GM18520 (cell line): ENCODE data around the gene MYBL2.
A peak's percentile ranks its signal among the peaks of the same experiment; 100 is the strongest.

Experiments used
- ATAC-seq: cut with Tn5 transposase; IDR thresholded peaks from one replicate; pipeline ENCODE4 v1.9.1; 2021; ENCODE audit not compliant: unreplicated experiment

The MYBL2 gene

DNA sequence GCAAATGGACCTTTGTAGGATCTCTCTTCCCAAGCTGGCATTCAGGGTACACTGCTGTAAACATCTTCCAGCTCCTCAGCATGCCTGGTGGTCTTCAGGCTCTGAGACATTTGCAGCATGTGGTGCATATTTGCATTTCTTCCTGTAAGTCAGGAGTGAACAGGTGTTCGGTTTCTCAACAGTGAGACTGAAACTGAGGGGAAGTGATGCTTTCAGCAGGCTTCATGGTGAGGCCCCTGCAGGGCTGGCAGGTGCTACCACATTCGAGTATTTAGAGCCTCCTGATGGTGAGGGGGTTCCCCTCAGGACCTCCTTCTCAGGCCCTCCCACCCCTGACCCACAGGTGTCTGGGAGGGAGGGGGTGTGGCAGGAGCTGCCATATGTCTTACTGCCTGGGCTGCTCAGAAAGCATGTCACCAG, 15.1 kb downstream of the MYBL2 start:
- ATAC-seq, result peak; percentile 95

- no peak for ATAC-seq
Measured at GRCh38 chr20:43682446-43682845, 15.5 kb downstream of the MYBL2 start.

- no peak for ATAC-seq
Measured at GRCh38 chr20:43686820-43687219, 19.9 kb downstream of the MYBL2 start.

DNA sequence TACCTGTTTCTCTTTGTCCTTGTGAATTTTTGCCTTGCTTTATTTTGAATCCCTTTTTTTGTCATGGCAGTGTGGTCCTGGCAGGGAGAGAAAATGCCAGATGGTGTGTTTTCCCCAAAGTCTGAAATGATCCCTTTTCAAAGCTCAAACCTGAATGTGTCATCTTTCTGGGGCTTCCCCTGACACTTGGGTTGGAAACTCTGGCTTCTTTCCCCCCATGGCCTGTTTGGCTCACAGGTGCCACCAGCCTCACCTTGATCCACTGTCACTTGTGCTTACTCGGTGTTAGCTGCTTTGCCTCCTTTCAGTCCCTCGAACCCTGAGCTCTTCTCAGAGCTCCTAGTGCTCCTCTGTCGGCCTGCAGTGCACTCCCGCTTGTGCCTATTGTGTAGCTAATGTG, 22.3 kb downstream of the MYBL2 start:
- ATAC-seq, result no peak

DNA sequence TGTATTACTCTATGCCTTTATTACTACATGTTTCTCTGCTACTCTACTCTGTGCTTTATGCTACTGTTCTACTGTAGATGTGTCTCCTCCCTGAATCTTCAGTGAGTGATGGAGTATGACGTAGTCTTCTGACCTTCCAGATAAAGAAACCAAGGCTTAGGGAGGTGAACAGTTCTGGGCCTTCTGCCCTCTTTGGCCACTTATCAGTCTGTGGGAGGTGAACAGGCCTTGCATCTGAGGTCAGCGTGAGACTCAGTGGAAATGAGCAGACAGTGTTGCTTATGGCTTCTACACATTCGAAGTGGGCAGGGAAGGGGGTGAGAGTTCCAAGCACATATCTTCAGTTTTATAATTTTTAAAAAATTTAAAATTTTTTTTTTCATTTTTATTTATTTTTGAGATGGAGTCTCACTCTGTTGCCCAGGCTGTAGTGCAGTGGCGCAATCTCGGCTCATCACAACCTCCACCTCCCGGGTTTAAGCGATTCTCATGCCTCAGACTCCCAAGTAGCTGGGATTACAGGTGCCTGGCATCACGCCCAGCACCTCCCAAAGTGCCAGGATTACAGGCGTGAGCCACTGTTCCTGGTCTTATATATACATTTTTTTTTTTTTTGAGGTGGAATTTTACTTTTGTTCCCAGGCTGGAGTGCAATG, 24.2 kb downstream of the MYBL2 start:
- ATAC-seq, result no peak

DNA sequence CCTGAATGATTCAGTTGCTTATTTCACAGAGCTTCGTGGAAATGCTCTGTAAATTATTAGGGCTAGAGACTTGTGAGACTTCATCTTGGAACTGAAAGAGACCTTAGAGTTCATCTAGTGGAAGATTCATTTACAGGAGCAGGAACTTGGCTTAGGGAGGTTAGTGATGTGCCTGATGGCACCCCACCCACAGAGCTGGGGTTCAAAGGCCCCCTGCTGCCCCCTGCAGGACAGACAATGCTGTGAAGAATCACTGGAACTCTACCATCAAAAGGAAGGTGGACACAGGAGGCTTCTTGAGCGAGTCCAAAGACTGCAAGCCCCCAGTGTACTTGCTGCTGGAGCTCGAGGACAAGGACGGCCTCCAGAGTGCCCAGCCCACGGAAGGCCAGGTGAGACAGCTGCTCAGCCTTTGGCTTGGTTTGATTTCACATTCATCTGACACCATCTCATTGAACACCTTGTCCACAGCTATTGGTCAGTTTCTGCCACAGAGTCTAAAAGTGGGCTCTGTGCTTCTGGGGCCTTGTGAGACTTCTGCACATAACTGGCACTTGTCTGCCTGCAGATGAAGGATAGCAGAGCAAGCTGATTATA, 25.1 kb downstream of the MYBL2 start:
- no peak for ATAC-seq

- ATAC-seq, result no peak
Measured at GRCh38 chr20:43694763-43695162, 27.8 kb downstream of the MYBL2 start.

GRCh38 chr20:43695571-43695970, 28.7 kb downstream of the MYBL2 start:
- no peak for ATAC-seq

GRCh38 chr20:43699941-43700565, 33.1 kb downstream of the MYBL2 start:
- no peak for ATAC-seq

- ATAC-seq, result no peak
Measured at GRCh38 chr20:43700627-43701026, 33.7 kb downstream of the MYBL2 start.

DNA sequence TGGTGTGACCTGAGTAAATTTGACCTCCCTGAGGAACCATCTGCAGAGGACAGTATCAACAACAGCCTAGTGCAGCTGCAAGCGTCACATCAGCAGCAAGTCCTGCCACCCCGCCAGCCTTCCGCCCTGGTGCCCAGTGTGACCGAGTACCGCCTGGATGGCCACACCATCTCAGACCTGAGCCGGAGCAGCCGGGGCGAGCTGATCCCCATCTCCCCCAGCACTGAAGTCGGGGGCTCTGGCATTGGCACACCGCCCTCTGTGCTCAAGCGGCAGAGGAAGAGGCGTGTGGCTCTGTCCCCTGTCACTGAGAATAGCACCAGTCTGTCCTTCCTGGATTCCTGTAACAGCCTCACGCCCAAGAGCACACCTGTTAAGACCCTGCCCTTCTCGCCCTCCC, 35.6 kb downstream of the MYBL2 start:
- ATAC-seq, result no peak

- peak; percentile 52 for ATAC-seq
Measured at GRCh38 chr20:43710370-43711044, 43.6 kb downstream of the MYBL2 start.

GRCh38 chr20:43711098-43711654, 44.3 kb downstream of the MYBL2 start:
- ATAC-seq, result no peak

DNA sequence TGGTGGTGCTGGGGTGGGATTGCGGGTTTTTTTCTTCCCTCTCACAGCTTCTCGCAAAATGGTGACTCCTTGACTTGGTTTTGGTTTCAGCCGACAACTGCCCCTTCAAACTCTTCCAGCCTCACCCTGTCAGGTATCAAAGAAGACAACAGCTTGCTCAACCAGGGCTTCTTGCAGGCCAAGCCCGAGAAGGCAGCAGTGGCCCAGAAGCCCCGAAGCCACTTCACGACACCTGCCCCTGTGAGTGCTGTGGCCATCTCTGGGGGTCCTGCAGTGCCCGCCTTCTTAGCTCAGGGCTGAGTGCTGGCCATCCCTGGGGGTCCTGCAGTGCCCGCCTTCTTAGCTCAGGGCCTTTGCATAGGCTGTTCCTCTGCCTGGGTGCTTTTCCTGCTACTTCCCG, 48.1 kb downstream of the MYBL2 start:
- ATAC-seq, result no peak

- ATAC-seq, result no peak
Measured at GRCh38 chr20:43715511-43715910, 48.6 kb downstream of the MYBL2 start.

GRCh38 chr20:43716123-43716522, 49.2 kb downstream of the MYBL2 start:
- ATAC-seq, result no peak

DNA sequence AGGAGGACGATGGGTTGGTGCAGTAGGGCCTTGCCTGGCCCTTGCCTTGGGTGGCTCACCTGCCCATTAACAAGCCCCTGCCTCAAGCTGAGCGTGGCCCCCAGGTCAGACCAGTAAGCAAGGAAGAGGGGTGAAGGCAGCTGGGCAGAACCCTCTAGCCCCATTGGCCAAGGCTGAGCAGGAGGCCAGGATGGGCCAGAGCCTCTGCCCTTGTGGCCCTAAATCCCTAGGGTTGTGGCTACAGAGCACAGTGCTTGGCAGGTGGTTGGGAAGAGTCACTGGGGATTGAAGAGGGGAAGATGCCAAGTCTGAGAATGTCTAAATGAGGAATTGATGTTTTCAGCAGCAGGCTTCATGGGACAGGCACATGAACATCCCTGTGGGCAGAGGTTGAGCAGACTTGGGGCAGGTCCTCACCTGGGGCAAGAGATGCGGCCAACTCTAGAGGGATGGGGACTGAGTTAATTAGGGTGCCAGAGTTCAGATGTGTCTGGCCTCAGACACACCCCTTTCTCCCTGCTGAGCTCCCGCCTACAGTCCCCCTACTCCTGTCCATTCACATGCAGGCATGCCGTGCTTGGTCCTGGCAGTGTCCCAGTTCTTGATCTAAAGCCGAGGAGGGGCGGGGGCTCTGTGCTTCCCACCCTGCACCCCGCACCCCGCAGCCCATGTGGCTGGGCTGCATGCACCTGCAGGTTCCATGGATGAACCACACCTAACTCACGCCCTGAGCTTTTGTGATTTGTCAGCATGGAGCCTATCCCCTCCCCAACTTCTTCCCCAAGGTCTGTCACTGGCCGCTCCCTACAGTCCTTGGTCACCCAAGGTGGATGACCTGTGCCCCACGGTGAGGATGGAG, 50.1 kb downstream of the MYBL2 start:
- ATAC-seq, result no peak

- no peak for ATAC-seq
Measured at GRCh38 chr20:43717616-43717995, 50.7 kb downstream of the MYBL2 start.

DNA sequence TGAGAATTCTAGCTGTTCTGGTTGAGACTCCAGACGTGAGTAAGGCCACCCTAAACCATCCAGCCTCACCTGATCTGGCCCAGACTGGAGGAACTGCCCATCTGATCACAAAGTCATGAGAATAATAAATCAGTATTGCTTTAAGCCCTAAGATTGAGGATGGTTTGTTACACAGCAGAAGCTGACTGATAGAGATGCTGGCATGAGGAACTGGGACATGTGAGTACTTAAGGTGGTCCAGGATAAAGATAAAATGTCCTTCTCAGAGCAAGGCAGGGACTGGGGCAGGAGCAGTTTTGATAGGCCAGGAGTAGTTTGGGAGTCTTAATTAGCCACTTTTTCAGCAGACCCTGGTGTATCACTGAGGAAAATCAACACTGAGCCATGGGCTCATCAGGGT, 53.1 kb downstream of the MYBL2 start:
- no peak for ATAC-seq

DNA sequence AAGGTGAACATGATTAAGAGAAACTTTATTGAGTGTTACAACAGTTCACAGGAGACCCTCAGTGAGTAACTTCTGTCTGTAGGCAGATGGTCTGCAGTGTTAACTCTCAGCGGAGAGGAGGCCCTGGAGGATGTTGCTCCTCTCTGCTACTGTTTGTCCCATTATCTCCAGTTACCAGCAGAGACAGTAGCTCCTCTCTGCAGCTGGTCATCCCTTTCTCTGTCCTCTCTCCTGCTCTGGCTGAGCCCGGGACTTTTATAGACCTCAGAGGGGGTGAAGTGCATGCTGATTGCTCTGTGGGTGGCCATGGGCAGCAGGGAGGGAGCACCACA, 54.1 kb downstream of the MYBL2 start:
- no peak for ATAC-seq
